ENCODE results near the gene KRTAP1-5.
"Not testable (repeated sequence)": the region's sequence is repeated elsewhere in the genome, so short reads cannot be mapped to it uniquely, and the experiment has no call there.

KRTAP1-5 gene, protein sequence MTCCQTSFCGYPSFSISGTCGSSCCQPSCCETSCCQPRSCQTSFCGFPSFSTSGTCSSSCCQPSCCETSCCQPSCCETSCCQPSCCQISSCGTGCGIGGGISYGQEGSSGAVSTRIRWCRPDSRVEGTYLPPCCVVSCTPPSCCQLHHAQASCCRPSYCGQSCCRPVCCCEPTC

GRCh38 chr17:41026715-41027471, at the start of gene KRTAP1-5:
Gene KRTAP1-5 (minus strand): TSS chr17:41027208. CDS start chr17:41027155, 53 bp downstream.
- no peak for TF ChIP-seq Cebpa-rat (IDR thresholded peaks at IDR 0.05)
- Histone ChIP-seq H4K20me1 (no peaks in the 10 kb centered on the region), H3K36me3 (no peaks in the 10 kb centered on the region), H3K9me3 (no peaks in the 10 kb centered on the region), H3K4me1 (no peaks in the 10 kb centered on the region), H3K4me3 (no peak within 1 kb of the TSS), H3K4me2 (no peak within 1 kb of the TSS), H3K9ac (no peak within 1 kb of the TSS), H3K27ac (no peak within 1 kb of the TSS), H3K27me3 (no peaks in the 10 kb centered on the region)

DNA sequence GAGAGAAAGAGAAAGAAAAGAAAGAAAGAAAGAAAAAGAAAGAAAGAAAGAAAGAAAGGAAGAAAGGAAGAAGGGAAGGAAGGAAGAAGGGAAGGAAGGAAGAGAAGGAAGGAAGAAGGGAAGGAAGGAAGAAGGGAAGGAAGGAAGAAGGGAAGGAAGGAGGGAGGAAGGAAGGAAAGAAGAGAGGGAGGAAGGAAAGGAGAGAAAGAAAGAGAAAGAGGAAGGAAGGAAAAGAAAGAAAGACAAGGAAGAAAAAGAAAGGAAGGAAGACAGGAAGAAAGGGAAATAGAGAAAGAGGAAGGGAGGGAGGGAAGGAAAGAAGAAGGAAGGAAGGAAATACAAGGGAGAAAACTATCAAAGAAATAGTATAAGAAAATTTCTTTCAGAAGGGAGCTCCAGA, 49.8 kb upstream of the KRTAP1-5 start:
- TF ChIP-seq Cebpa-rat (IDR thresholded peaks at IDR 0.05), result no peak
- Histone ChIP-seq H3K9ac (no peak overlapping the region), H4K20me1 (no peaks in the 10 kb centered on the region), H3K27me3 (no peaks in the 10 kb centered on the region), H3K36me3 (no peaks in the 10 kb centered on the region), H3K4me1 (no peaks in the 10 kb centered on the region), H3K4me3 (no peak overlapping the region), H3K4me2 (no peak overlapping the region), H3K27ac (no peak overlapping the region), H3K9me3 (no peaks in the 10 kb centered on the region)

- no peaks in the 10 kb centered on the region for H3K4me1 ChIP-seq
- H3K27me3 ChIP-seq, result no peaks in the 10 kb centered on the region
- no peaks in the 10 kb centered on the region for H3K36me3 ChIP-seq
- H4K20me1 ChIP-seq, result no peaks in the 10 kb centered on the region
- H3K9me3 ChIP-seq, result no peaks in the 10 kb centered on the region
- H3K9ac ChIP-seq, result no peak overlapping the region
- no peak overlapping the region for H3K4me3 ChIP-seq
- no peak overlapping the region for H3K27ac ChIP-seq
- no peak for TF ChIP-seq Cebpa-rat (IDR thresholded peaks at IDR 0.05)
- no peak overlapping the region for H3K4me2 ChIP-seq
Observed at GRCh38 chr17:41073676-41074075, 46.7 kb upstream of the KRTAP1-5 start.

GRCh38 chr17:41071606-41072360, 44.8 kb upstream of the KRTAP1-5 start:
- Histone ChIP-seq H3K27me3 (no peaks in the 10 kb centered on the region), H4K20me1 (no peaks in the 10 kb centered on the region), H3K4me2 (no peak overlapping the region), H3K4me3 (no peak overlapping the region), H3K36me3 (no peaks in the 10 kb centered on the region), H3K4me1 (no peaks in the 10 kb centered on the region), H3K9me3 (no peaks in the 10 kb centered on the region), H3K27ac (no peak overlapping the region), H3K9ac (no peak overlapping the region)
- no peak for TF ChIP-seq Cebpa-rat (IDR thresholded peaks at IDR 0.05)

GRCh38 chr17:41069031-41069430, 42.0 kb upstream of the KRTAP1-5 start:
- no peak overlapping the region for H3K27ac ChIP-seq
- H3K36me3 ChIP-seq, result no peaks in the 10 kb centered on the region
- H3K9me3 ChIP-seq, result no peaks in the 10 kb centered on the region
- TF ChIP-seq Cebpa-rat (IDR thresholded peaks at IDR 0.05), result no peak
- no peak overlapping the region for H3K9ac ChIP-seq
- no peak overlapping the region for H3K4me3 ChIP-seq
- H3K4me1 ChIP-seq, result no peaks in the 10 kb centered on the region
- no peaks in the 10 kb centered on the region for H3K27me3 ChIP-seq
- no peak overlapping the region for H3K4me2 ChIP-seq
- H4K20me1 ChIP-seq, result no peaks in the 10 kb centered on the region

DNA sequence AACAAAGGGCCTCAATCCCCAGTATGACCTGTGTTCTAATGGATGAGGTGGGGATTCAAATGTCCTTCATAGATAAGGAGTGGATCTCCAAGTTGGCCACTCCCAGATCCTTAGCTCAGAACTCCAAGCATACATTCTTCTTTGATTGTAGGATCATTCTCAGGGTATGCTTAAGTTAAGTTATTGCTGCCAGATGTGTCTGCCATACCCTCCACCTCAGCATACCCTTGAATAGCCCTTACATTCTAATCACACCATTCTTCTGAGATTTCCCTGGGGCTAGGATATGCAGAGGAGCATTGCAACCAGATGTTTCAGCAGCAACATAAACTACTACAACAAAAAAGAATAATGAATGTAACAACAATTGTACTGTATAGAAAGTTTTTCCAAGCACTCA, 40.3 kb upstream of the KRTAP1-5 start:
- Histone ChIP-seq H4K20me1 (no peaks in the 10 kb centered on the region), H3K9me3 (no peaks in the 10 kb centered on the region), H3K4me2 (no peak overlapping the region), H3K4me3 (no peak overlapping the region), H3K27ac (no peak overlapping the region), H3K4me1 (no peaks in the 10 kb centered on the region), H3K9ac (no peak overlapping the region), H3K36me3 (no peaks in the 10 kb centered on the region), H3K27me3 (no peaks in the 10 kb centered on the region)
- no peak for TF ChIP-seq Cebpa-rat (IDR thresholded peaks at IDR 0.05)

GRCh38 chr17:41065829-41066624, 39.0 kb upstream of the KRTAP1-5 start, which contains the start of gene KRTAP2-4:
Gene KRTAP2-4 (minus strand): TSS chr17:41065879. CDS start chr17:41065845, 34 bp downstream.
- Histone ChIP-seq H3K27me3 (no peaks in the 10 kb centered on the region), H3K4me2 (no peak within 1 kb of the TSS), H3K4me1 (no peaks in the 10 kb centered on the region)

GRCh38 chr17:41065016-41065689, 38.1 kb upstream of the KRTAP1-5 start:
- H4K20me1 ChIP-seq, H3K36me3 ChIP-seq, H3K9ac ChIP-seq, H3K4me1 ChIP-seq, H3K27ac ChIP-seq, H3K9me3 ChIP-seq, H3K4me2 ChIP-seq, H3K4me3 ChIP-seq, H3K27me3 ChIP-seq: not testable (repeated sequence)

More at GRCh38 chr17:41065829-41066624, 39.0 kb upstream of the KRTAP1-5 start, which contains the start of gene KRTAP2-4:
- Histone ChIP-seq H3K9ac (no peak within 1 kb of the TSS), H3K27ac (no peak within 1 kb of the TSS), H3K4me3 (no peak within 1 kb of the TSS), H4K20me1 (no peaks in the 10 kb centered on the region), H3K36me3 (no peaks in the 10 kb centered on the region), H3K9me3 (no peaks in the 10 kb centered on the region)
- no peak for TF ChIP-seq Cebpa-rat (IDR thresholded peaks at IDR 0.05)

GRCh38 chr17:41064301-41064700, 37.3 kb upstream of the KRTAP1-5 start:
- Histone ChIP-seq H3K27me3 (no peaks in the 10 kb centered on the region), H3K9ac (no peak overlapping the region), H3K4me1 (no peaks in the 10 kb centered on the region), H3K27ac (no peak overlapping the region), H3K4me2 (no peak overlapping the region), H3K4me3 (no peak overlapping the region), H3K9me3 (no peaks in the 10 kb centered on the region), H3K36me3 (no peaks in the 10 kb centered on the region), H4K20me1 (no peaks in the 10 kb centered on the region)
- no peak for TF ChIP-seq Cebpa-rat (IDR thresholded peaks at IDR 0.05)
